ENCODE data around the gene TLL2. TPM values are rescaled to one million over a fixed set of nuclear protein-coding genes. Genes with fewer than 3 reads are reported as not detected.

TLL2 gene
- total RNA-seq, 1 donor from 2014 or later = 1.9 TPM

- Mint-ChIP-seq H3K36me3 (ENCODE audit: low read depth) (peaks cover 17% of the 10 kb centered on the region), H3K27me3 (ENCODE audit: low read depth) (no peaks in the 10 kb centered on the region), H3K4me3 (ENCODE audit: unreplicated experiment) (no peak overlapping the region), H3K4me1 (ENCODE audit: low read depth) (peaks cover 10% of the 10 kb centered on the region), H3K9me3 (ENCODE audit: low read depth) (peaks cover 3% of the 10 kb centered on the region), H3K27ac (ENCODE audit: unreplicated experiment) (no peak overlapping the region)
- TF ChIP-seq CTCF (IDR thresholded peaks at IDR 0.05) = no peak
- DNase-seq (ENCODE audit: low spot score) = no peak
These were observed 22.4 kb upstream of the TLL2 start for GRCh38 chr10:96536129-96536528.

GRCh38 chr10:96532523-96532922 lies 18.8 kb upstream of the TLL2 start:
- no peak for TF ChIP-seq CTCF (IDR thresholded peaks at IDR 0.05)
- H3K36me3 Mint-ChIP-seq (ENCODE audit: low read depth) = peaks cover 16% of the 10 kb centered on the region
- no peak for DNase-seq (ENCODE audit: low spot score)
- H3K9me3 Mint-ChIP-seq (ENCODE audit: low read depth) = no peaks in the 10 kb centered on the region
- H3K27ac Mint-ChIP-seq (ENCODE audit: unreplicated experiment) = no peak overlapping the region
- no peaks in the 10 kb centered on the region for H3K27me3 Mint-ChIP-seq (ENCODE audit: low read depth)
- H3K4me1 Mint-ChIP-seq (ENCODE audit: low read depth) = peaks cover 10% of the 10 kb centered on the region
- no peak overlapping the region for H3K4me3 Mint-ChIP-seq (ENCODE audit: unreplicated experiment)

- no peak for TF ChIP-seq CTCF (IDR thresholded peaks at IDR 0.05)
- no peak overlapping the region for H3K27ac Mint-ChIP-seq (ENCODE audit: unreplicated experiment)
These were observed 16.0 kb upstream of the TLL2 start for GRCh38 chr10:96529634-96530279.

GRCh38 chr10:96524741-96525140 lies 11.0 kb upstream of the TLL2 start:
- Mint-ChIP-seq H3K4me1 (ENCODE audit: low read depth) (peaks cover 11% of the 10 kb centered on the region), H3K36me3 (ENCODE audit: low read depth) (peaks cover 30% of the 10 kb centered on the region), H3K4me3 (ENCODE audit: unreplicated experiment) (no peak overlapping the region), H3K27ac (ENCODE audit: unreplicated experiment) (no peak overlapping the region), H3K9me3 (ENCODE audit: low read depth) (no peaks in the 10 kb centered on the region), H3K27me3 (ENCODE audit: low read depth) (no peaks in the 10 kb centered on the region)
- TF ChIP-seq CTCF (IDR thresholded peaks at IDR 0.05) = no peak
- DNase-seq (ENCODE audit: low spot score) = no peak

More at GRCh38 chr10:96529634-96530279, 16.0 kb upstream of the TLL2 start:
- Mint-ChIP-seq H3K4me3 (ENCODE audit: unreplicated experiment) (no peak overlapping the region), H3K4me1 (ENCODE audit: low read depth) (peaks cover 14% of the 10 kb centered on the region), H3K36me3 (ENCODE audit: low read depth) (peaks cover 27% of the 10 kb centered on the region), H3K9me3 (ENCODE audit: low read depth) (no peaks in the 10 kb centered on the region), H3K27me3 (ENCODE audit: low read depth) (no peaks in the 10 kb centered on the region)
- DNase-seq (ENCODE audit: low spot score) = no peak

GRCh38 chr10:96517284-96517683 lies 3.6 kb upstream of the TLL2 start:
- Mint-ChIP-seq H3K4me3 (ENCODE audit: unreplicated experiment) (no peak overlapping the region), H3K27me3 (ENCODE audit: low read depth) (no peaks in the 10 kb centered on the region), H3K27ac (ENCODE audit: unreplicated experiment) (no peak overlapping the region), H3K9me3 (ENCODE audit: low read depth) (no peaks in the 10 kb centered on the region), H3K36me3 (ENCODE audit: low read depth) (peaks cover 13% of the 10 kb centered on the region), H3K4me1 (ENCODE audit: low read depth) (peaks cover 19% of the 10 kb centered on the region)
- DNase-seq (ENCODE audit: low spot score) = no peak
- TF ChIP-seq CTCF (IDR thresholded peaks at IDR 0.05) = no peak
